ENCODE data around the gene FMNL2.

Gene FMNL2

DNA sequence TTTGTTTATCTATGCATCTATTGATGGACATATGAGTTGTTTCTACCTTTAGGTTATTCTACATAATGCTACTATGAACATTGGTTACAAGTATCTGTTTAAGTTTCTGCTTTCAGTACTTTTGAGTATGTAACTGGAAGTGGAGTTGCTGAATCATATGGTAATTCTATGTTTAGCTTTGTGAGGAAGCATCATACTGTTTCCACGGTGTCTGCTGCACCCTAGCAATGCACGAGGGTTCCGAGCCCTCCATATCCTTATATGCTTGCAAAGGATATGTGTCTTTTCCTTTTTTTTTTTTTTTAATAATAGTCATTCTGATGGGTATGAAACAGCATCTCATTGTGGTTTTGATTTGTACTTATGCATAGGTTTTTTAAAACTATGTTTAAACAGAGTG lies 83.7 kb downstream of the FMNL2 start:
- no peak for DNase-seq (ENCODE audit: extremely low spot score)
- no peak for TF ChIP-seq FOXM1 (IDR thresholded peaks at IDR 0.05; ENCODE audit: borderline replicate concordance)
- TF ChIP-seq, protein P1, sequence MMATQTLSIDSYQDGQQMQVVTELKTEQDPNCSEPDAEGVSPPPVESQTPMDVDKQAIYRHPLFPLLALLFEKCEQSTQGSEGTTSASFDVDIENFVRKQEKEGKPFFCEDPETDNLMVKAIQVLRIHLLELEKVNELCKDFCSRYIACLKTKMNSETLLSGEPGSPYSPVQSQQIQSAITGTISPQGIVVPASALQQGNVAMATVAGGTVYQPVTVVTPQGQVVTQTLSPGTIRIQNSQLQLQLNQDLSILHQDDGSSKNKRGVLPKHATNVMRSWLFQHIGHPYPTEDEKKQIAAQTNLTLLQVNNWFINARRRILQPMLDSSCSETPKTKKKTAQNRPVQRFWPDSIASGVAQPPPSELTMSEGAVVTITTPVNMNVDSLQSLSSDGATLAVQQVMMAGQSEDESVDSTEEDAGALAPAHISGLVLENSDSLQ (IDR thresholded peaks at IDR 0.05) = no peak
- TF ChIP-seq SUZ12 (IDR thresholded peaks at IDR 0.05) = no peak
- TF ChIP-seq FOXA1 (IDR thresholded peaks at IDR 0.05) = no peak
- no peak for TF ChIP-seq NFRKB (IDR thresholded peaks at IDR 0.05)
- TF ChIP-seq HDGF (IDR thresholded peaks at IDR 0.05; ENCODE audit: borderline replicate concordance) = no peak
- no peak for TF ChIP-seq ELF4 (IDR thresholded peaks at IDR 0.05)
- no peak for TF ChIP-seq ARNT (IDR thresholded peaks at IDR 0.05)
- no peak for TF ChIP-seq BHLHE40 (IDR thresholded peaks at IDR 0.05; ENCODE audit: borderline replicate concordance)
- TF ChIP-seq CTBP1 (IDR thresholded peaks at IDR 0.05; ENCODE audit: borderline replicate concordance) = no peak
- TF ChIP-seq FOXK2 (IDR thresholded peaks at IDR 0.05) = no peak
- no peak for TF ChIP-seq TARDBP (IDR thresholded peaks at IDR 0.05)
- TF ChIP-seq ZNF384 (IDR thresholded peaks at IDR 0.05) = no peak
- no peak for TF ChIP-seq SP1 (IDR thresholded peaks at IDR 0.05)
- no peak for TF ChIP-seq L3MBTL2 (conservative IDR thresholded peaks at IDR 0.05)
- no peak for TF ChIP-seq LEF1 (IDR thresholded peaks at IDR 0.05; ENCODE audit: borderline replicate concordance)
- POLR2A ChIA-PET = no interaction called here
- CTCF ChIA-PET = no interaction called here

- no peak for DNase-seq (ENCODE audit: extremely low spot score)
- POLR2A ChIA-PET = no interaction called here
- CTCF ChIA-PET = interaction anchor here (0.6 kb wide), 2 partner anchors 166 to 1248 kb away, joined by 3 read pairs; no protein-coding TSS in a partner anchor
- TF ChIP-seq HDGF (IDR thresholded peaks at IDR 0.05; ENCODE audit: borderline replicate concordance) (no peak), L3MBTL2 (conservative IDR thresholded peaks at IDR 0.05) (no peak), BHLHE40 (IDR thresholded peaks at IDR 0.05; ENCODE audit: borderline replicate concordance) (no peak), ZNF384 (IDR thresholded peaks at IDR 0.05) (no peak), FOXA1 (IDR thresholded peaks at IDR 0.05) (no peak), FOXM1 (IDR thresholded peaks at IDR 0.05; ENCODE audit: borderline replicate concordance) (no peak), LEF1 (IDR thresholded peaks at IDR 0.05; ENCODE audit: borderline replicate concordance) (no peak), CTBP1 (IDR thresholded peaks at IDR 0.05; ENCODE audit: borderline replicate concordance) (no peak), FOXK2 (IDR thresholded peaks at IDR 0.05) (no peak), ELF4 (IDR thresholded peaks at IDR 0.05) (no peak), NFRKB (IDR thresholded peaks at IDR 0.05) (no peak), ARNT (IDR thresholded peaks at IDR 0.05) (no peak), SUZ12 (IDR thresholded peaks at IDR 0.05) (no peak), TARDBP (IDR thresholded peaks at IDR 0.05) (no peak), SP1 (IDR thresholded peaks at IDR 0.05) (no peak)
- TF ChIP-seq, protein P1 (IDR thresholded peaks at IDR 0.05) = no peak
Measured at GRCh38 chr2:152419944-152420343, 85.0 kb downstream of the FMNL2 start.

GRCh38 chr2:152420363-152420762 lies 85.4 kb downstream of the FMNL2 start:
- POLR2A ChIA-PET = no interaction called here
- CTCF ChIA-PET = interaction anchor here (0.6 kb wide), 1 partner anchor 1248 kb away, joined by 3 read pairs; no protein-coding TSS in a partner anchor
- DNase-seq (ENCODE audit: extremely low spot score) = no peak
- TF ChIP-seq HDGF (IDR thresholded peaks at IDR 0.05; ENCODE audit: borderline replicate concordance) (no peak), FOXM1 (IDR thresholded peaks at IDR 0.05; ENCODE audit: borderline replicate concordance) (no peak), SP1 (IDR thresholded peaks at IDR 0.05) (no peak), L3MBTL2 (conservative IDR thresholded peaks at IDR 0.05) (no peak), ELF4 (IDR thresholded peaks at IDR 0.05) (no peak), CTBP1 (IDR thresholded peaks at IDR 0.05; ENCODE audit: borderline replicate concordance) (no peak), TARDBP (IDR thresholded peaks at IDR 0.05) (no peak), ZNF384 (IDR thresholded peaks at IDR 0.05) (no peak), NFRKB (IDR thresholded peaks at IDR 0.05) (no peak), LEF1 (IDR thresholded peaks at IDR 0.05; ENCODE audit: borderline replicate concordance) (no peak), ARNT (IDR thresholded peaks at IDR 0.05) (no peak), FOXK2 (IDR thresholded peaks at IDR 0.05) (no peak), BHLHE40 (IDR thresholded peaks at IDR 0.05; ENCODE audit: borderline replicate concordance) (no peak), FOXA1 (IDR thresholded peaks at IDR 0.05) (no peak), SUZ12 (IDR thresholded peaks at IDR 0.05) (no peak)
- TF ChIP-seq, protein P1 (IDR thresholded peaks at IDR 0.05) = no peak

GRCh38 chr2:152420936-152421335 lies 86.0 kb downstream of the FMNL2 start:
- DNase-seq (ENCODE audit: extremely low spot score) = no peak
- POLR2A ChIA-PET = interaction anchor here (1.0 kb wide), 1 partner anchor 84 kb away, joined by 4 read pairs; no protein-coding TSS in a partner anchor
- CTCF ChIA-PET = no interaction called here
- TF ChIP-seq HDGF (IDR thresholded peaks at IDR 0.05; ENCODE audit: borderline replicate concordance) (no peak), FOXK2 (IDR thresholded peaks at IDR 0.05) (no peak), CTBP1 (IDR thresholded peaks at IDR 0.05; ENCODE audit: borderline replicate concordance) (no peak), ARNT (IDR thresholded peaks at IDR 0.05) (no peak), FOXM1 (IDR thresholded peaks at IDR 0.05; ENCODE audit: borderline replicate concordance) (no peak), ELF4 (IDR thresholded peaks at IDR 0.05) (no peak), NFRKB (IDR thresholded peaks at IDR 0.05) (no peak), LEF1 (IDR thresholded peaks at IDR 0.05; ENCODE audit: borderline replicate concordance) (no peak), FOXA1 (IDR thresholded peaks at IDR 0.05) (no peak), SP1 (IDR thresholded peaks at IDR 0.05) (no peak), ZNF384 (IDR thresholded peaks at IDR 0.05) (no peak), BHLHE40 (IDR thresholded peaks at IDR 0.05; ENCODE audit: borderline replicate concordance) (no peak), TARDBP (IDR thresholded peaks at IDR 0.05) (no peak), SUZ12 (IDR thresholded peaks at IDR 0.05) (no peak), L3MBTL2 (conservative IDR thresholded peaks at IDR 0.05) (no peak)
- TF ChIP-seq, protein P1 (IDR thresholded peaks at IDR 0.05) = no peak

Data from HEK293T (cell line).